Colonic mucosa (tissue), 4 donors: Measurements from ENCODE around the gene MACC1. TPM values are rescaled to one million over a fixed set of nuclear protein-coding genes. Genes with fewer than 3 reads are reported as not detected.

ENCODE experiments used
- DNase-seq: peaks from one replicate; pipeline ENCODE4 v3.0.0-alpha.2; 2020
- H3K27ac ChIP-seq: fragments of 200-600 bp; one replicate; pipeline ENCODE4 v1.8.0; 2021
- H3K27me3 ChIP-seq: fragments of 200-600 bp; one replicate; pipeline ENCODE4 v1.8.0; 2021
- H3K36me3 ChIP-seq: fragments of 200-600 bp; one replicate; pipeline ENCODE4 v1.8.0; 2021
- H3K4me1 ChIP-seq: fragments of 200-600 bp; one replicate; pipeline ENCODE4 v1.8.0; 2021; ENCODE audit warnings: mild to moderate bottlenecking
- H3K4me3 ChIP-seq: fragments of 200-600 bp; one replicate; pipeline ENCODE4 v1.8.0; 2021
- H3K9ac ChIP-seq, 2 donors: one replicate each; pipeline ENCODE4 v1.7.0; 2013; ENCODE audit warnings: control low read depth in 2 of 2, low read depth in 2 of 2, low read length in 2 of 2
- H3K9me3 ChIP-seq: fragments of 200-600 bp; one replicate; pipeline ENCODE4 v1.8.0; 2021
- intact Hi-C: fragments of 100-400 bp; cut with DNase I; formaldehyde crosslinking; loops from one replicate; pipeline ENCODE4 v1.14.1; 2022
- total RNA-seq, 2 donors: library from RNA; stranded (reverse); fragmentation: NEBNext Ultra II Directional in 1 of 2; extraction: Animal tissue kit (Norgen Biotek cat#: 25700) in 1 of 2; gene quantifications; one replicate each; pipeline ENCODE4 v1.2.1, GENCODE V29; 2021
- TF ChIP-seq, protein P1 (sequence below): fragments of 200-600 bp; IDR thresholded peaks from one replicate; pipeline ENCODE4 v1.8.0; 2022; ENCODE audit warnings: antibody characterized with exemption, mild to moderate bottlenecking
- donor health status: healthy.
- donor health status: DM: no; HTN: no; CAD: no.
- donor health status: DM: no; HTN: no; CAD: no.

MACC1 gene
- total RNA-seq, 2 donors from 2014 or later = 9.5 to 12.8 TPM

- Histone ChIP-seq H3K27me3 (no peaks in the 10 kb centered on the region), H3K9me3 (no peaks in the 10 kb centered on the region), H3K4me3 (no peak overlapping the region), H3K4me1 (no peaks in the 10 kb centered on the region), H3K9ac (no peak overlapping the region), H3K36me3 (no peaks in the 10 kb centered on the region), H3K27ac (no peak overlapping the region)
- intact Hi-C loops = no loop called here
- DNase-seq = no peak
- TF ChIP-seq, protein P1, sequence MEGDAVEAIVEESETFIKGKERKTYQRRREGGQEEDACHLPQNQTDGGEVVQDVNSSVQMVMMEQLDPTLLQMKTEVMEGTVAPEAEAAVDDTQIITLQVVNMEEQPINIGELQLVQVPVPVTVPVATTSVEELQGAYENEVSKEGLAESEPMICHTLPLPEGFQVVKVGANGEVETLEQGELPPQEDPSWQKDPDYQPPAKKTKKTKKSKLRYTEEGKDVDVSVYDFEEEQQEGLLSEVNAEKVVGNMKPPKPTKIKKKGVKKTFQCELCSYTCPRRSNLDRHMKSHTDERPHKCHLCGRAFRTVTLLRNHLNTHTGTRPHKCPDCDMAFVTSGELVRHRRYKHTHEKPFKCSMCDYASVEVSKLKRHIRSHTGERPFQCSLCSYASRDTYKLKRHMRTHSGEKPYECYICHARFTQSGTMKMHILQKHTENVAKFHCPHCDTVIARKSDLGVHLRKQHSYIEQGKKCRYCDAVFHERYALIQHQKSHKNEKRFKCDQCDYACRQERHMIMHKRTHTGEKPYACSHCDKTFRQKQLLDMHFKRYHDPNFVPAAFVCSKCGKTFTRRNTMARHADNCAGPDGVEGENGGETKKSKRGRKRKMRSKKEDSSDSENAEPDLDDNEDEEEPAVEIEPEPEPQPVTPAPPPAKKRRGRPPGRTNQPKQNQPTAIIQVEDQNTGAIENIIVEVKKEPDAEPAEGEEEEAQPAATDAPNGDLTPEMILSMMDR = no peak
Observed at GRCh38 chr7:20089431-20089830, 127.8 kb downstream of the MACC1 start.

DNA sequence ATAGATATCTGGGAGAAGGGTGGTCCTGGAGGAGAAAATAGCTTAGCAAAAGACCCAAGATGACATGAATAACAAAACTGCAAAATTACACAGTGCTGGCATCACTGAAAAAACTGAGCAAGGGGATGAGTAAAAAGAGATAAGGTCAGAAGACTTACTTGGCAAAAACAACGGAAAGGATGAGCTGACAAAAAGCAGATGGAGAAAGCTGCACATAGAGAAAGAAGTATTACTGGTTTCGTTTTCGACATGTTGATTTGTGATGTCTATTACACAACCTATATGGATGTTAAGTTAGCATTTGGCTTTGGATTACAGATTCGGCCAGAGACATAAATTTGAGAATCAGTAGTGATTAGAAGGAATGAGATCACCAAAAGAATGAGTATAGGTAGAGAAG, 132.1 kb downstream of the MACC1 start:
- DNase-seq = no peak
- H3K27ac ChIP-seq = no peak overlapping the region

More for the DNA sequence above, 132.1 kb downstream of the MACC1 start:
- no peaks in the 10 kb centered on the region for H3K27me3 ChIP-seq
- no peak overlapping the region for H3K9ac ChIP-seq
- TF ChIP-seq, protein P1 = no peak
- H3K36me3 ChIP-seq = no peaks in the 10 kb centered on the region
- intact Hi-C loops = no loop called here
- no peaks in the 10 kb centered on the region for H3K4me1 ChIP-seq
- no peak overlapping the region for H3K4me3 ChIP-seq
- H3K9me3 ChIP-seq = no peaks in the 10 kb centered on the region

Other genes starting within 250 kb of the MACC1 start
- 1 to 10 TPM; 7.3 to 8.1 TPM for gene ITGB8, start 113.5 kb upstream of the MACC1 start, total RNA-seq